Colonic mucosa (tissue), 4 donors: ENCODE results near the gene PTTG2. TPM values are rescaled to one million over a fixed set of nuclear protein-coding genes. Genes with fewer than 3 reads are reported as not detected.
"Not testable (repeated sequence)": the region's sequence is repeated elsewhere in the genome, so short reads cannot be mapped to it uniquely, and the experiment has no call there.

Experiments used
- DNase-seq: peaks from one replicate; pipeline ENCODE4 v3.0.0-alpha.2; 2020
- H3K27ac ChIP-seq: fragments of 200-600 bp; one replicate; pipeline ENCODE4 v1.8.0; 2021
- H3K27me3 ChIP-seq: fragments of 200-600 bp; one replicate; pipeline ENCODE4 v1.8.0; 2021
- H3K36me3 ChIP-seq: fragments of 200-600 bp; one replicate; pipeline ENCODE4 v1.8.0; 2021
- H3K4me1 ChIP-seq: fragments of 200-600 bp; one replicate; pipeline ENCODE4 v1.8.0; 2021; ENCODE audit warnings: mild to moderate bottlenecking
- H3K4me3 ChIP-seq: fragments of 200-600 bp; one replicate; pipeline ENCODE4 v1.8.0; 2021
- H3K9ac ChIP-seq, 2 donors: one replicate each; pipeline ENCODE4 v1.7.0; 2013; ENCODE audit warnings: control low read depth in 2 of 2, low read depth in 2 of 2, low read length in 2 of 2
- H3K9me3 ChIP-seq: fragments of 200-600 bp; one replicate; pipeline ENCODE4 v1.8.0; 2021
- intact Hi-C: fragments of 100-400 bp; cut with DNase I; formaldehyde crosslinking; loops from one replicate; pipeline ENCODE4 v1.14.1; 2022
- total RNA-seq, 2 donors: library from RNA; stranded (reverse); fragmentation: NEBNext Ultra II Directional in 1 of 2; extraction: Animal tissue kit (Norgen Biotek cat#: 25700) in 1 of 2; gene quantifications; one replicate each; pipeline ENCODE4 v1.2.1, GENCODE V29; 2021
- TF ChIP-seq, protein P1 (sequence below): fragments of 200-600 bp; IDR thresholded peaks from one replicate; pipeline ENCODE4 v1.8.0; 2022; ENCODE audit warnings: antibody characterized with exemption, mild to moderate bottlenecking
- donor health status: healthy.
- donor health status: DM: no; HTN: no; CAD: no.
- donor health status: DM: no; HTN: no; CAD: no.

Gene PTTG2
- under 1 TPM in 1 of 2 donors, not detected in 1; 0.91 TPM for total RNA-seq

DNA sequence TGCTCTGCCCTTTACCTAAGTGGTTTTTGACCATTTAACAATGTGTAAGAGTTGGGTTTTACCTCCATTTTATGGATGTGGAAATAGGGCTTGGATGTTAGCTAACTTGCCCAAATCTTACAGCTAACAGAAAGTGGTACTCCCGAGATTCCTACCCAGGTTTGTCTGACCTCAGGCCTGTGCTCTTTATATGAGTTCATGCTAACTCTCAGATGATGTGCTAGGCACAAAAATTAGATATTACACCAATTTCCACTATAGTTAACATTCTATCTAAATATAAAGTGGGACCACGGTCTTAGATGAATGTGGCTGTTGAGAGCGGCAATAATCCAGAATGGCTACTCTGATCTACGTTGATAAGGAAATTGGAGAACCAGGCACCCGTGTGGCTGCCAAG is at the start of gene PTTG2:
TSS of gene PTTG2 (plus strand) at position 301 of the 400 bp plus-strand sequence. CDS start at position 338, 37 bp downstream.
- Histone ChIP-seq H3K9me3 (no peaks in the 10 kb centered on the region), H3K9ac (no peak within 1 kb of the TSS), H3K36me3 (no peaks in the 10 kb centered on the region), H3K27ac (no peak within 1 kb of the TSS), H3K27me3 (no peaks in the 10 kb centered on the region), H3K4me1 (no peaks in the 10 kb centered on the region), H3K4me3 (no peak within 1 kb of the TSS)
- intact Hi-C loops: no loop called here
- no peak for DNase-seq
- TF ChIP-seq, protein P1, sequence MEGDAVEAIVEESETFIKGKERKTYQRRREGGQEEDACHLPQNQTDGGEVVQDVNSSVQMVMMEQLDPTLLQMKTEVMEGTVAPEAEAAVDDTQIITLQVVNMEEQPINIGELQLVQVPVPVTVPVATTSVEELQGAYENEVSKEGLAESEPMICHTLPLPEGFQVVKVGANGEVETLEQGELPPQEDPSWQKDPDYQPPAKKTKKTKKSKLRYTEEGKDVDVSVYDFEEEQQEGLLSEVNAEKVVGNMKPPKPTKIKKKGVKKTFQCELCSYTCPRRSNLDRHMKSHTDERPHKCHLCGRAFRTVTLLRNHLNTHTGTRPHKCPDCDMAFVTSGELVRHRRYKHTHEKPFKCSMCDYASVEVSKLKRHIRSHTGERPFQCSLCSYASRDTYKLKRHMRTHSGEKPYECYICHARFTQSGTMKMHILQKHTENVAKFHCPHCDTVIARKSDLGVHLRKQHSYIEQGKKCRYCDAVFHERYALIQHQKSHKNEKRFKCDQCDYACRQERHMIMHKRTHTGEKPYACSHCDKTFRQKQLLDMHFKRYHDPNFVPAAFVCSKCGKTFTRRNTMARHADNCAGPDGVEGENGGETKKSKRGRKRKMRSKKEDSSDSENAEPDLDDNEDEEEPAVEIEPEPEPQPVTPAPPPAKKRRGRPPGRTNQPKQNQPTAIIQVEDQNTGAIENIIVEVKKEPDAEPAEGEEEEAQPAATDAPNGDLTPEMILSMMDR: no peak

DNA sequence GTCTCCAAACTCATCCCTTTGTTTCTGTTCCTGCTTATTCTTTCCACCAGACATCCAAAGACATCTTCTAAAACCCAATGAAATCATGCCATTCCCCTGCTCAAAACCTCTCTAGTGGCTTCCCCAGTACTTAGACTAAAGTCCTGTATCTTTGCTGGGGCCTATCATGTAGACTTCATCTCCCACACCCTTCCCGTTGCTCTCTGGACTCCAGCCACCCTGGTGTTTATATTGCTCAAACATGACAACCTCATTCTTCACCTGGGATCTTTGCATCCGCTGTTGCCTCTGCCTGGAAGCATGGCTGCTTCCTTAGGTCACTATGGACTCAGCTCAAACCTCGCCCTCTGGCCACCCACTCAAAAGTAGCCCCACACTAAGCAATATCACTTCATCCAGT is 45.7 kb upstream of the PTTG2 start:
- Histone ChIP-seq H3K9ac (no peak overlapping the region), H3K27me3 (no peaks in the 10 kb centered on the region), H3K4me3 (no peak overlapping the region), H3K4me1 (no peaks in the 10 kb centered on the region), H3K9me3 (no peaks in the 10 kb centered on the region), H3K27ac (no peak overlapping the region), H3K36me3 (no peaks in the 10 kb centered on the region)
- TF ChIP-seq, protein P1: no peak
- DNase-seq: no peak
- intact Hi-C loops: no loop called here

- H3K27me3 ChIP-seq: no peaks in the 10 kb centered on the region
Observed at GRCh38 chr4:37917388-37917787, 42.8 kb upstream of the PTTG2 start.

DNA sequence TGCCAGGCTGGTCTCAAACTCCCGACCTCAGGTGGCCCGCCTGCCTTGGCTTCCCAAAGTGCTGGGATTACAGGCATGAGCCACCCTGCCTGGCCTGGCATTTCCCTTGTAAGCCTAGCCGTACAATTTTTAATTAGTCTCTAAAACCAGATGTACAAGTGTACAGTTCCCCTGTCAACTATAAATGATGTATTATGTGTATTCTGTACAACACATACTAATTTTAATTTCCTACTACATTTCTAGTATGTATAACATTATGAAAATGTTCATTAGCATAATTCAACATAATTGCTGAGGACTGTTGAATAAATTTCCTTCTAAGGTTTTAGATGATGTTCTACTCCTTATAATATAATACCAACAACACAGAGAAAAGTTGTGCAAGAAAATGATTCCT is 41.5 kb upstream of the PTTG2 start:
- TF ChIP-seq, protein P1: no peak
- Histone ChIP-seq H3K4me1 (no peaks in the 10 kb centered on the region), H3K36me3 (no peaks in the 10 kb centered on the region), H3K4me3 (no peak overlapping the region), H3K9ac (no peak overlapping the region), H3K27ac (no peak overlapping the region), H3K27me3 (no peaks in the 10 kb centered on the region), H3K9me3 (no peaks in the 10 kb centered on the region)
- no peak for DNase-seq
- intact Hi-C loops: no loop called here

More at GRCh38 chr4:37917388-37917787, 42.8 kb upstream of the PTTG2 start:
- Histone ChIP-seq H3K36me3 (no peaks in the 10 kb centered on the region), H3K27ac (no peak overlapping the region), H3K9me3 (no peaks in the 10 kb centered on the region), H3K4me1 (no peaks in the 10 kb centered on the region), H3K9ac (no peak overlapping the region), H3K4me3 (no peak overlapping the region)
- no peak for DNase-seq
- intact Hi-C loops: no loop called here
- TF ChIP-seq, protein P1: no peak

DNA sequence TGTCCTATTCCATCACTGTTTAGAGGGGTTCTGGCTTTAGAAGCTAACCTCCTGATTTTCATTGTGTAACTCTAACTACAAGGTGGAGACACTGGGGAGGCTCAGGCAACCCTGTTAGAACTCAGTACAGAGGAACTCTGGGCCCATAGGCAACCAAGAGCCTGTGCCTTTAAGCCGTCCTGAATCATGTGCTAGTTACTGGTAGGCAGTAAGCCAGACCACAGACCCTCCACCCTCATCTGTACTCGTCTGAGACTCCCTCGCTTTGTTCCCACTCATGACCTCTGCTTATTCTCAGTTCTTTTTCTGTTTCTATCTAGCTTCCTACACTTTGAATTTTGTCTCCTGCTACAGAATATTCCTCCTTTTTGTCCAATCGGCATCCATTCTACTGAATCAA is 37.9 kb upstream of the PTTG2 start:
- Histone ChIP-seq H3K4me3 (no peak overlapping the region), H3K27ac (no peak overlapping the region), H3K9ac (no peak overlapping the region), H3K27me3 (no peaks in the 10 kb centered on the region), H3K4me1 (no peaks in the 10 kb centered on the region), H3K36me3 (no peaks in the 10 kb centered on the region), H3K9me3 (no peaks in the 10 kb centered on the region)
- intact Hi-C loops: no loop called here
- DNase-seq: no peak
- TF ChIP-seq, protein P1: no peak

DNA sequence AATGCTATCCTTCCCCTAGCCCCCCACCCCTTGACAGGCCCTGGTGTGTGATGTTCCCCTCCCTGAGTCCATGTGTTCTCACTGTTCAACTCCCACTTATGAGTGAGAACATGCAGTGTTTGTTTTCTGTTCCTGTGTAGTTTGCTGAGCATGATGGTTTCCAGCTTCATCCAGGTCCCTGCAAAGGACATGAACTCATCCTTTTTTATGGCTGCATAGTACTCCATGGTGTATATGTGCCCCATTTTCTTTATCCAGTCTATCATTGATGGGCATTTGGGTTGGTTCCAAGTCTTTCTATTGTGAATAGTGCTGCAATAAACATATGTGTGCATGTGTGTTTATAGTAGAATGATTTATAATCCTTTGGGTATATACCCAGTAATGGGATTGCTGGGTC is 37.1 kb upstream of the PTTG2 start:
- H3K27me3 ChIP-seq, H3K27ac ChIP-seq, H3K9me3 ChIP-seq, H3K4me3 ChIP-seq, DNase-seq, H3K36me3 ChIP-seq, intact Hi-C loops, H3K9ac ChIP-seq, H3K4me1 ChIP-seq: not testable (repeated sequence)
